Measurements from ENCODE around the gene ENGASE.

DNA sequence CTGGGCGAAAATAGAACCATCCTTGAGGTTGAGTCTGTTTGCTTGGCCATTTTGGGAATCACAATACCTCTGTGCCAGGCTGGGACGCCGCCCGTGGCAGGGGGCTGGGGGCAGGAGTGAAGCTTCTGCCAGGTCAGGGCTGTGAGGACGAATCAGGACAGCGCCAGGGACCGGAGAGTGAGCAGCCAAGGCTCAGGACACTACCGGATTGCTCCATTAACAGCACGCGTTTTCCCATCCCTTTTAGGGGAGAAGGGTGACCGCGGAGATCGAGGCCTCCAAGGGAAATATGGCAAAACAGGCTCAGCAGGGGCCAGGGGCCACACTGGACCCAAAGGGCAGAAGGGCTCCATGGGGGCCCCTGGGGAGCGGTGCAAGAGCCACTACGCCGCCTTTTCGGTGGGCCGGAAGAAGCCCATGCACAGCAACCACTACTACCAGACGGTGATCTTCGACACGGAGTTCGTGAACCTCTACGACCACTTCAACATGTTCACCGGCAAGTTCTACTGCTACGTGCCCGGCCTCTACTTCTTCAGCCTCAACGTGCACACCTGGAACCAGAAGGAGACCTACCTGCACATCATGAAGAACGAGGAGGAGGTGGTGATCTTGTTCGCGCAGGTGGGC lies 27.2 kb upstream of the ENGASE start:
- TF ChIP-seq, protein P1, sequence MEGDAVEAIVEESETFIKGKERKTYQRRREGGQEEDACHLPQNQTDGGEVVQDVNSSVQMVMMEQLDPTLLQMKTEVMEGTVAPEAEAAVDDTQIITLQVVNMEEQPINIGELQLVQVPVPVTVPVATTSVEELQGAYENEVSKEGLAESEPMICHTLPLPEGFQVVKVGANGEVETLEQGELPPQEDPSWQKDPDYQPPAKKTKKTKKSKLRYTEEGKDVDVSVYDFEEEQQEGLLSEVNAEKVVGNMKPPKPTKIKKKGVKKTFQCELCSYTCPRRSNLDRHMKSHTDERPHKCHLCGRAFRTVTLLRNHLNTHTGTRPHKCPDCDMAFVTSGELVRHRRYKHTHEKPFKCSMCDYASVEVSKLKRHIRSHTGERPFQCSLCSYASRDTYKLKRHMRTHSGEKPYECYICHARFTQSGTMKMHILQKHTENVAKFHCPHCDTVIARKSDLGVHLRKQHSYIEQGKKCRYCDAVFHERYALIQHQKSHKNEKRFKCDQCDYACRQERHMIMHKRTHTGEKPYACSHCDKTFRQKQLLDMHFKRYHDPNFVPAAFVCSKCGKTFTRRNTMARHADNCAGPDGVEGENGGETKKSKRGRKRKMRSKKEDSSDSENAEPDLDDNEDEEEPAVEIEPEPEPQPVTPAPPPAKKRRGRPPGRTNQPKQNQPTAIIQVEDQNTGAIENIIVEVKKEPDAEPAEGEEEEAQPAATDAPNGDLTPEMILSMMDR (IDR thresholded peaks at IDR 0.05) = no peak
- no peak for TF ChIP-seq POLR2A (IDR thresholded peaks at IDR 0.05)

Measured in body of pancreas (tissue), 4 donors.